ENCODE data around the gene TNFSF8. TPM values are rescaled to one million over a fixed set of nuclear protein-coding genes. Genes with fewer than 3 reads are reported as not detected.

The TNFSF8 gene
- total RNA-seq, 2 experiments from 2014 or later: 70.9 to 71.6 TPM

DNA sequence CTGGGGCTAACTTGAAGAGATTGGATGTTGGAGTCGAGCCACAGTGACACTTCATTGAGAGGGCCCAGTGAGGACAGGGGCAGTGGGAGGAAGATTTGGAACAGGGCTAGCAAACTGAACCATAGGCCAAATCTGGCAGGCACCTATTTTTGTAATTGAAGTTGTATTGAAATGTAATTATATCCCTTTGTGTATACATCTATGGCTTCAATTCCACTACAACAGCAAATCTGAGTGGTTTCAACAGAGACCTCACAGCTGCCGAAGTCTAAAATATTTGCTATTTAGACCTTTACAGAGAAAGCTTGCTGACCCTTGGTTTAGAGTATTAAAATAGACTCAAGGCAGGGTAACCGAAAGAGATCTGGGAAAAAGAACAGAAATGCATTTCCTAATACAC is 4.7 kb upstream of the TNFSF8 start:
- Mint-ChIP-seq H3K4me3 (no peak overlapping the region), H3K27ac (no peak overlapping the region)
- POLR2A ChIA-PET: interaction anchor here (0.7 to 1.3 kb wide), 2 partner anchors 11 to 356 kb away, joined by 3 read pairs; no protein-coding TSS in a partner anchor

DNA sequence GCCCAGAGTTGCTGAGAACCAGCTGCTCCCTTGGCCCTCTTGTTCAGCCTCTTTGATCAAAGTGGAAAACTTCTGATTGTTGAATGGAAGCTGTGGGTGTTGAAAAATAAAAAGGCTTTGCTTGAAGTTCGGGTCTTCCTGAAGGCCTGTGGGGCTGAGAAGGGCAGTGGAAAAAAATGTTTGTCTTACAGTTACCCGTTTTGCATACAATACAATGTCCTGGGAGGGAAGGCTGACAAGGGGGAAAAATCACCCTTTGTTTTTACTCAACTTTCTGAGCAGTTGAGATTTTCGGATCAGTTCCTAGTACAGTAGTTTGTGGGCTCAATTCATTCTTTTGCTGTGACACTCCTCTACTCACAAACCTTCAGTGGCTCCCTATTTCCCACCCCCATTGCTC is 2.1 kb upstream of the TNFSF8 start:
- POLR2A ChIA-PET: interaction anchor here (1.1 kb wide), 1 partner anchor 25 kb away, joined by 5 read pairs; no protein-coding TSS in a partner anchor
- Histone ChIP-seq H3K36me3 (ENCODE audit: insufficient read depth, low read length) (no peaks in the 10 kb centered on the region), H3K4me3 (ENCODE audit: low read length) (no peak overlapping the region), H3K27ac (ENCODE audit: low read depth in 1 of 2, low read length in 2 of 2) (no peak overlapping the region), H3K9me3 (ENCODE audit: control insufficient read depth in 1 of 2, insufficient read depth in 1 of 2, low read length in 2 of 2) (no peaks in the 10 kb centered on the region), H3K27me3 (ENCODE audit: control insufficient read depth in 1 of 2, insufficient read depth in 2 of 2, low read length in 2 of 2) (no peaks in the 10 kb centered on the region), H3K4me1 (ENCODE audit: insufficient read depth, low read length) (peaks cover 19% of the 10 kb centered on the region)
- ATAC-seq (ENCODE audit: poor library complexity) (no peak), DNase-seq (no peak)
- TF ChIP-seq, protein P1, sequence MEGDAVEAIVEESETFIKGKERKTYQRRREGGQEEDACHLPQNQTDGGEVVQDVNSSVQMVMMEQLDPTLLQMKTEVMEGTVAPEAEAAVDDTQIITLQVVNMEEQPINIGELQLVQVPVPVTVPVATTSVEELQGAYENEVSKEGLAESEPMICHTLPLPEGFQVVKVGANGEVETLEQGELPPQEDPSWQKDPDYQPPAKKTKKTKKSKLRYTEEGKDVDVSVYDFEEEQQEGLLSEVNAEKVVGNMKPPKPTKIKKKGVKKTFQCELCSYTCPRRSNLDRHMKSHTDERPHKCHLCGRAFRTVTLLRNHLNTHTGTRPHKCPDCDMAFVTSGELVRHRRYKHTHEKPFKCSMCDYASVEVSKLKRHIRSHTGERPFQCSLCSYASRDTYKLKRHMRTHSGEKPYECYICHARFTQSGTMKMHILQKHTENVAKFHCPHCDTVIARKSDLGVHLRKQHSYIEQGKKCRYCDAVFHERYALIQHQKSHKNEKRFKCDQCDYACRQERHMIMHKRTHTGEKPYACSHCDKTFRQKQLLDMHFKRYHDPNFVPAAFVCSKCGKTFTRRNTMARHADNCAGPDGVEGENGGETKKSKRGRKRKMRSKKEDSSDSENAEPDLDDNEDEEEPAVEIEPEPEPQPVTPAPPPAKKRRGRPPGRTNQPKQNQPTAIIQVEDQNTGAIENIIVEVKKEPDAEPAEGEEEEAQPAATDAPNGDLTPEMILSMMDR (IDR thresholded peaks at IDR 0.05): no peak
- intact Hi-C loops (cut with DNase I, micrococcal nuclease): no loop called here
- Mint-ChIP-seq H3K9me3 (no peaks in the 10 kb centered on the region), H3K4me1 (ENCODE audit: low read depth) (peaks cover 55% of the 10 kb centered on the region), H3K36me3 (ENCODE audit: low read depth) (peaks cover 29% of the 10 kb centered on the region), H3K4me3 (peak overlapping the region; percentile 43), H3K27me3 (no peaks in the 10 kb centered on the region), H3K27ac (peak overlapping the region; percentile 95)
- CTCF ChIA-PET: no interaction called here

More for the DNA sequence above, 4.7 kb upstream of the TNFSF8 start:
- Histone ChIP-seq H3K27me3 (ENCODE audit: control insufficient read depth in 1 of 2, insufficient read depth in 2 of 2, low read length in 2 of 2) (no peaks in the 10 kb centered on the region), H3K36me3 (ENCODE audit: insufficient read depth, low read length) (no peaks in the 10 kb centered on the region), H3K9me3 (ENCODE audit: control insufficient read depth in 1 of 2, insufficient read depth in 1 of 2, low read length in 2 of 2) (no peaks in the 10 kb centered on the region), H3K27ac (ENCODE audit: low read depth in 1 of 2, low read length in 2 of 2) (no peak overlapping the region), H3K4me1 (ENCODE audit: insufficient read depth, low read length) (peaks cover 30% of the 10 kb centered on the region), H3K4me3 (ENCODE audit: low read length) (no peak overlapping the region)
- CTCF ChIA-PET: no interaction called here
- H3K36me3 Mint-ChIP-seq (ENCODE audit: low read depth): peaks cover 6% of the 10 kb centered on the region
- TF ChIP-seq, protein P1 (IDR thresholded peaks at IDR 0.05): no peak
- no peaks in the 10 kb centered on the region for H3K9me3 Mint-ChIP-seq
- DNase-seq (no peak), ATAC-seq (ENCODE audit: poor library complexity) (no peak)
- no peaks in the 10 kb centered on the region for H3K27me3 Mint-ChIP-seq
- intact Hi-C loops (cut with DNase I, micrococcal nuclease): no loop called here
- H3K4me1 Mint-ChIP-seq (ENCODE audit: low read depth): peaks cover 56% of the 10 kb centered on the region

DNA sequence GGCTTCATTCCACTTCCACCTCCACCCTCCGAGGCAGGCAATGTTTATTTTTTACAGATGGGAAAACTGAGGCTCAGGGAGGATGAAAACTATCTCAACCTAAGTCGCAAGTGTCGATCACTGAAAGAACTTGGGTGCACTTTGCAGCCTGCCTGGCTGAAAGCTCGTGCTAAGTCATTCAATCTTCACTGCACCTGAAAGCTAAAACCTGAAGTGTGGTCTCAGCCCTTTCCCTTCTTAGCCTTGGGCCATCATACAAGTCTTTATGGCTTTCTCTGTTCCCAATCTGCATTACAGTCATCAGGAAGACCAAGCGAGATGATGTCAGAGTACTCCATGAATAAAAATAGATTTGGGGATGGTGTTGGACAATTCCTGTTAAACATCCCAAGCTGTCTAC is 1.0 kb upstream of the TNFSF8 start:
- Mint-ChIP-seq H3K9me3 (no peaks in the 10 kb centered on the region), H3K27ac (peak overlapping the region; percentile 95), H3K4me1 (ENCODE audit: low read depth) (peaks cover 55% of the 10 kb centered on the region), H3K4me3 (peak overlapping the region; percentile 97), H3K36me3 (ENCODE audit: low read depth) (peaks cover 35% of the 10 kb centered on the region), H3K27me3 (no peaks in the 10 kb centered on the region)
- no peak for ATAC-seq (ENCODE audit: poor library complexity)
- peak overlapping the region in 1 of 2 donors; percentile 69 for H3K27ac ChIP-seq (ENCODE audit: low read depth in 1 of 2, low read length in 2 of 2)
- H3K4me1 ChIP-seq (ENCODE audit: insufficient read depth, low read length): peaks cover 22% of the 10 kb centered on the region
- no peaks in the 10 kb centered on the region for H3K36me3 ChIP-seq (ENCODE audit: insufficient read depth, low read length)
- intact Hi-C loops (cut with DNase I, micrococcal nuclease): no loop called here
- no peaks in the 10 kb centered on the region for H3K9me3 ChIP-seq (ENCODE audit: control insufficient read depth in 1 of 2, insufficient read depth in 1 of 2, low read length in 2 of 2)
- CTCF ChIA-PET: no interaction called here
- no peaks in the 10 kb centered on the region for H3K27me3 ChIP-seq (ENCODE audit: control insufficient read depth in 1 of 2, insufficient read depth in 2 of 2, low read length in 2 of 2)
- H3K4me3 ChIP-seq (ENCODE audit: low read length): no peak overlapping the region
- no peak for DNase-seq
- POLR2A ChIA-PET: interaction anchor here (1.1 to 5.3 kb wide), 5 partner anchors 11 to 344 kb away, joined by 3 to 86 read pairs (median 5); partner anchors contain the start of gene ATP6V1G1
- TF ChIP-seq, protein P1 (IDR thresholded peaks at IDR 0.05): no peak

All from CD4-positive, alpha-beta T cell (primary cell).